K562 (cell line): Measurements from ENCODE around the gene OR56A5. TPM values are rescaled to one million over a fixed set of nuclear protein-coding genes. Genes with fewer than 3 reads are reported as not detected.

Experiments
- ATAC-seq: fragments of 200-7000 bp; cut with Tn5 transposase; 3 replicates; pipeline ENCODE4 v1.9.1; 2020; ENCODE audit warnings: moderate library complexity
- BruUV-seq: library from RNA; stranded (reverse); fragments of 400-500 nt; replicated peaks from 2 replicates; lab custom pipeline; 2021; lab: Mats Ljungman, UMichigan
- CTCF ChIA-PET: fragments of 300-600 bp; formaldehyde crosslinking; extraction: SDS; loops from one replicate; lab custom pipeline; 2021; ENCODE audit warnings: low intra/inter-chr PET ratio; lab: Yijun Ruan, JAX
- POLR2A ChIA-PET: fragments of 300-600, 350-650 bp; sonication (Branson Sonifier 250); formaldehyde crosslinking; extraction: SDS; loops from one replicate; lab custom pipeline; 2021; ENCODE audit warnings: antibody characterized with exemption, inconsistent platforms; lab: Yijun Ruan, JAX
- DNase-seq, 4 experiments: peaks; one replicate each; pipeline versions ENCODE4 v3.0.0 to v3.0.0-alpha.2; 2011 to 2018; ENCODE audit warnings: low spot score in 3 of 4, mixed read lengths in 3 of 4; ENCODE audit errors: extremely low read depth in 1 of 4
- FAIRE-seq: peaks from 2 replicates; lab custom pipeline; 2011; peaks lifted over from hg19 to GRCh38; lab: Jason Lieb, UNC
- H2AFZ ChIP-seq: 2 replicates; pipeline ENCODE4 v1.6.0; 2011; ENCODE audit warnings: low read depth, low read length, control low read depth, inconsistent platforms
- H3K27ac ChIP-seq: fragments of 200-600 bp; 3 replicates; pipeline ENCODE4 v1.8.0; 2011; ENCODE audit warnings: low read depth, mild to moderate bottlenecking, control low read depth, inconsistent platforms, low read length, moderate library complexity, mixed read lengths; ENCODE audit errors: extremely low read depth
- H3K27me3 ChIP-seq, 2 experiments: fragments of 300-600 bp in 1 of 2; 2 replicates in 1 of 2; 3 replicates in 1 of 2; pipeline versions ENCODE4 v1.6.0 to v1.8.0; 2011; ENCODE audit warnings: inconsistent platforms in 2 of 2, low read length in 2 of 2, mild to moderate bottlenecking in 1 of 2, mixed read lengths in 1 of 2, moderate library complexity in 1 of 2; ENCODE audit not compliant: control insufficient read depth in 2 of 2, insufficient read depth in 2 of 2
- H3K36me3 ChIP-seq: fragments of 300-600 bp; 3 replicates; pipeline ENCODE4 v1.8.0; 2011; ENCODE audit warnings: mild to moderate bottlenecking, low read length, inconsistent platforms; ENCODE audit not compliant: control insufficient read depth, insufficient read depth
- H3K4me1 ChIP-seq, 2 experiments: fragments of 200-600 bp in 1 of 2; replicated peaks in 1 of 2; 2 replicates in 1 of 2; 3 replicates in 1 of 2; pipeline versions ENCODE4 v1.5.1 to v1.8.0; 2011; ENCODE audit warnings: inconsistent platforms in 2 of 2, low read length in 2 of 2, mild to moderate bottlenecking in 1 of 2, mixed read lengths in 1 of 2, moderate library complexity in 1 of 2; ENCODE audit not compliant: control insufficient read depth in 2 of 2, insufficient read depth in 2 of 2
- H3K4me2 ChIP-seq: 2 replicates; pipeline ENCODE4 v1.6.1; 2011; ENCODE audit warnings: low read length, control low read depth, inconsistent platforms, mixed read lengths; ENCODE audit not compliant: insufficient read depth
- H3K4me3 ChIP-seq: fragments of 200-600 bp; sonication (generic), shearing (Covaris generic); 2 replicates; pipeline ENCODE4 v1.5.1; 2016; ENCODE audit warnings: control low read depth, inconsistent platforms
- H3K79me2 ChIP-seq: fragments of 200-600 bp; 3 replicates; pipeline ENCODE4 v1.8.0; 2011; ENCODE audit warnings: low read length, inconsistent platforms; ENCODE audit not compliant: control insufficient read depth, insufficient read depth
- H3K9ac ChIP-seq, 2 experiments: 2 replicates each; pipeline versions ENCODE4 v1.6.0 to v1.6.1; 2011; ENCODE audit warnings: low read depth in 2 of 2, low read length in 2 of 2, control low read depth in 1 of 2, inconsistent platforms in 1 of 2, mild to moderate bottlenecking in 1 of 2, mixed read lengths in 1 of 2; ENCODE audit not compliant: insufficient read depth in 1 of 2
- H3K9me1 ChIP-seq: one replicate; pipeline ENCODE4 v1.6.0; 2011; ENCODE audit warnings: inconsistent platforms, mild to moderate bottlenecking, low read length, moderate library complexity; ENCODE audit not compliant: control insufficient read depth, insufficient read depth
- H3K9me3 ChIP-seq: replicated peaks from 2 replicates; pipeline ENCODE4 v1.5.1; 2011; ENCODE audit warnings: low read depth, low read length, inconsistent platforms; ENCODE audit not compliant: control insufficient read depth, insufficient read depth
- H4K20me1 ChIP-seq: replicated peaks from 2 replicates; pipeline ENCODE4 v1.6.1; 2011; ENCODE audit warnings: low read length, inconsistent platforms, mixed read lengths; ENCODE audit not compliant: control insufficient read depth, insufficient read depth
- C11orf30 ChIP-seq: fragments of 450-650 bp; IDR thresholded peaks from 2 replicates; pipeline ENCODE4 v1.6.1; 2016; ENCODE audit warnings: low read depth, mild to moderate bottlenecking
- E2F6 ChIP-seq, 2 experiments: IDR thresholded peaks; 2 replicates each; pipeline ENCODE4 v1.6.1; 2011; ENCODE audit warnings: borderline replicate concordance in 1 of 2, control low read depth in 1 of 2, low read depth in 1 of 2, low read length in 1 of 2, mild to moderate bottlenecking in 1 of 2, mixed read lengths in 1 of 2, moderate library complexity in 1 of 2; ENCODE audit not compliant: insufficient read depth in 1 of 2, insufficient read length in 1 of 2, poor library complexity in 1 of 2, severe bottlenecking in 1 of 2; ENCODE audit errors: extremely low read depth in 1 of 2
- FOXP1 ChIP-seq: sonication (generic); formaldehyde crosslinking; IDR thresholded peaks from 2 replicates; pipeline ENCODE4 v1.8.0; 2022; ENCODE audit warnings: mild to moderate bottlenecking, missing genetic modification reagents
- MAFG ChIP-seq: fragments of 450-650 bp; conservative IDR thresholded peaks from 2 replicates; pipeline ENCODE4 v1.6.1; 2016; ENCODE audit warnings: missing genetic modification characterization, missing compliant biosample characterization
- MAFK ChIP-seq: IDR thresholded peaks from 2 replicates; pipeline ENCODE4 v1.6.1; 2011; ENCODE audit warnings: low read length, improper control_type of control experiment
- MCM3 ChIP-seq: fragments of 450-650 bp; IDR thresholded peaks from 2 replicates; pipeline ENCODE4 v1.6.1; 2016
- NFE2 ChIP-seq: IDR thresholded peaks from 2 replicates; pipeline ENCODE4 v1.6.1; 2014; ENCODE audit warnings: antibody characterized with exemption, low read depth
- RFX1 ChIP-seq: fragments of 450-650 bp; IDR thresholded peaks from 2 replicates; pipeline ENCODE4 v1.6.1; 2016; ENCODE audit warnings: mild to moderate bottlenecking, moderate library complexity
- TFAM ChIP-seq: fragments of 250-450 bp; sonication (Bioruptor Pico); conservative IDR thresholded peaks from 2 replicates; pipeline ENCODE4 v1.5.0; 2021; ENCODE audit warnings: mild to moderate bottlenecking, moderate library complexity
- ZHX1 ChIP-seq: fragments of 150-350 bp; conservative IDR thresholded peaks from 2 replicates; pipeline ENCODE4 v1.6.1; 2014; ENCODE audit warnings: low read length
- ZNF316 ChIP-seq: fragments of 450-650 bp; IDR thresholded peaks from 2 replicates; pipeline ENCODE4 v1.6.1; 2016
- ZNF324 ChIP-seq: fragments of 250-450 bp; sonication (Bioruptor Pico); IDR thresholded peaks from 2 replicates; pipeline ENCODE4 v1.4.0; 2020; ENCODE audit warnings: mild to moderate bottlenecking
- WGBS: fragments of 100-300 bp; shearing (Covaris generic); methylation state at CpG from one replicate; pipeline ENCODE4 v1.1.6; 2016; ENCODE audit warnings: low coverage, mixed read lengths; ENCODE audit not compliant: insufficient coverage; ENCODE audit errors: missing lambda C conversion rate; 5-methylcytosine and 5-hydroxymethylcytosine counted together
- in situ Hi-C: fragments of 300-500 bp; cut with MboI; formaldehyde crosslinking; loops from 4 replicates; pipeline ENCODE4 v1.15.0; 2018; ENCODE audit warnings: inconsistent platforms, mixed read lengths
- intact Hi-C: fragments of 100-400 bp; cut with micrococcal nuclease; formaldehyde crosslinking; loops from 2 replicates; pipeline ENCODE4 v1.14.2; 2022
- polyA plus RNA-seq, 8 experiments: library from polyadenylated mRNA; depleted of rRNA in 4 of 8; stranded (reverse) in 5 of 8; unstranded in 3 of 8; fragments of >200 nt; fragmentation: Nextera tagmentation in 2 of 8; fragmentation: Illumina TruSeq in 1 of 8; extraction: Ambion mirVana in 2 of 8; extraction: Trizol in 1 of 8; gene quantifications; 2 replicates each; pipeline versions ENCODE4 v1.2.1 to v1.2.3, GENCODE V29; 2011 to 2014; ENCODE audit warnings: inconsistent platforms in 1 of 8, missing spikeins in 1 of 8
- total RNA-seq, 7 experiments: library from RNA; depleted of rRNA in 6 of 7; stranded (reverse); fragments of >200 nt in 6 of 7; fragmentation: Illumina TruSeq in 2 of 7; extraction: Trizol in 2 of 7; gene quantifications; 2 replicates each; pipeline versions ENCODE4 v1.2.1 to v1.2.3, GENCODE V29; 2011 to 2021; ENCODE audit warnings: low replicate concordance in 1 of 7

OR56A5 gene
- total and polyA plus RNA-seq, 9 of the 15 experiments (the other 6 are each of a cell fraction or from before 2014, with no cell fraction given), result not detected

GRCh38 chr11:5938603-5938965, 29.7 kb downstream of the OR56A5 start:
- FAIRE-seq, result no peak
- BruUV-seq, result no TSS peak
- TF ChIP-seq RFX1 (peak; percentile 37), MCM3 (no peak)
- TF ChIP-seq, all 486 proteins: peak for 1
- ATAC-seq (no peak), DNase-seq (no peak)
- H3K9me1 ChIP-seq, result no peaks in the 10 kb centered on the region
- no peak overlapping the region for H3K27ac ChIP-seq
- 16% methylated on average over 18 of the region's 21 CpGs for WGBS
- H2AFZ ChIP-seq, result no peak overlapping the region
- peaks cover under 1 to 42% of the 10 kb centered on the region in 2 experiments for H3K27me3 ChIP-seq
- no peak overlapping the region for H3K9ac ChIP-seq
- no peaks in the 10 kb centered on the region for H3K36me3 ChIP-seq
- H4K20me1 ChIP-seq, result no peaks in the 10 kb centered on the region
- no peak overlapping the region for H3K4me3 ChIP-seq
- H3K79me2 ChIP-seq, result no peaks in the 10 kb centered on the region
- intact Hi-C loops, result no loop called here
- peaks cover 0 to 3% of the 10 kb centered on the region in 2 experiments; a peak in 1 of 5 replicates for H3K4me1 ChIP-seq
- POLR2A ChIA-PET, result interaction anchor here (0.6 kb wide), 1 partner anchor 489 kb away, joined by 3 read pairs; no protein-coding TSS in a partner anchor
- in situ Hi-C loops, result no loop called here
- CTCF ChIA-PET, result interaction anchor here (0.6 kb wide), 1 partner anchor 12 kb away, joined by 3 read pairs; no protein-coding TSS in a partner anchor
- no peaks in the 10 kb centered on the region for H3K9me3 ChIP-seq
- H3K4me2 ChIP-seq, result no peak overlapping the region

GRCh38 chr11:5937868-5938602, 30.3 kb downstream of the OR56A5 start:
- Histone ChIP-seq H3K4me2 (no peak overlapping the region; the same call in 1 of the 2 replicates), H4K20me1 (no peaks in the 10 kb centered on the region), H3K79me2 (no peaks in the 10 kb centered on the region), H3K4me1 (peaks cover 0 to 3% of the 10 kb centered on the region in 2 experiments; a peak in 1 of 5 replicates), H3K36me3 (no peaks in the 10 kb centered on the region), H3K9me1 (no peaks in the 10 kb centered on the region), H3K9me3 (no peaks in the 10 kb centered on the region), H3K9ac (no peak overlapping the region), H3K27ac (no peak overlapping the region), H3K27me3 (peaks cover 6 to 47% of the 10 kb centered on the region in 2 experiments), H3K4me3 (no peak overlapping the region), H2AFZ (peak overlapping the region; percentile 24; the same call in 1 of the 2 replicates)
- no peak for DNase-seq
- no TSS peak for BruUV-seq
- ChIA-PET CTCF (no interaction called here), POLR2A (no interaction called here)
- no peak for ATAC-seq
- no peak for FAIRE-seq
- intact Hi-C loops, result no loop called here
- in situ Hi-C loops, result no loop called here
- WGBS, result 28% methylated on average over 32 of the region's 39 CpGs
- TF ChIP-seq NFE2 (peak; percentile 38; the same call in 1 of the 2 replicates), E2F6 (IDR thresholded peaks at IDR 0.05; ENCODE audit: borderline replicate concordance in 1 of 2, extremely low read depth in 1 of 2, insufficient read depth in 1 of 2, insufficient read length in 1 of 2, low read depth in 1 of 2, low read length in 1 of 2, poor library complexity in 1 of 2, severe bottlenecking in 1 of 2) (peak in 1 of 2 experiments; percentile 13), FOXP1 (CRISPR knock-in tag) (no peak), C11orf30 (peak; percentile 60; the same call in 1 of the 2 replicates), ZNF316 (peak; percentile 77), MAFG (tag) (peak; percentile 48; the same call in 1 of the 2 replicates), TFAM (CRISPR knock-in tag) (no peak), ZHX1 (no peak), ZNF324 (no peak), MAFK (peak; percentile 72; the same call in 1 of the 2 replicates)
